Mesenchymal stem cell (in vitro differentiated cells and primary cell): Measurements from ENCODE around the gene KLHL22.
"Not testable (repeated sequence)": the region's sequence is repeated elsewhere in the genome, so short reads cannot be mapped to it uniquely, and the experiment has no call there.

ENCODE experiments used
- DNase-seq: peaks from one replicate; pipeline ENCODE4 v3.0.0-alpha.2; 2013
- H2AFZ ChIP-seq: one replicate; pipeline ENCODE4 v1.6.1; 2013; ENCODE audit warnings: low read depth, mild to moderate bottlenecking, control low read depth, inconsistent platforms, low read length, moderate library complexity
- H2AK5ac ChIP-seq: 2 replicates; pipeline ENCODE4 v1.6.1; 2013; ENCODE audit warnings: low read length, moderate library complexity, mild to moderate bottlenecking, inconsistent platforms; ENCODE audit not compliant: severe bottlenecking
- H2BK120ac ChIP-seq: one replicate; pipeline ENCODE4 v1.6.1; 2013; ENCODE audit warnings: low read depth, mild to moderate bottlenecking, inconsistent platforms, low read length, moderate library complexity
- H2BK12ac ChIP-seq, 2 experiments: one replicate each; pipeline ENCODE4 v1.6.1; 2013; ENCODE audit warnings: inconsistent platforms in 2 of 2, low read length in 2 of 2, mild to moderate bottlenecking in 2 of 2, moderate library complexity in 2 of 2, control low read depth in 1 of 2
- H2BK15ac ChIP-seq: one replicate; pipeline ENCODE4 v1.6.1; 2013; ENCODE audit warnings: mild to moderate bottlenecking, low read depth, inconsistent platforms; ENCODE audit not compliant: poor library complexity, severe bottlenecking
- H2BK5ac ChIP-seq: 2 replicates; pipeline ENCODE4 v1.6.1; 2013; ENCODE audit warnings: low read depth, mild to moderate bottlenecking, low read length, control low read depth, inconsistent platforms; ENCODE audit not compliant: poor library complexity, severe bottlenecking
- H3K14ac ChIP-seq, 2 experiments: one replicate each; pipeline ENCODE4 v1.6.1; 2013; ENCODE audit warnings: inconsistent platforms in 2 of 2, low read length in 2 of 2, control low read depth in 1 of 2, mild to moderate bottlenecking in 1 of 2, moderate library complexity in 1 of 2
- H3K18ac ChIP-seq, 2 experiments: one replicate each; pipeline ENCODE4 v1.6.1; 2013; ENCODE audit warnings: inconsistent platforms in 2 of 2, low read length in 2 of 2, control low read depth in 1 of 2, low read depth in 1 of 2, mild to moderate bottlenecking in 1 of 2
- H3K23ac ChIP-seq, 2 experiments: one replicate each; pipeline ENCODE4 v1.6.1; 2013; ENCODE audit warnings: inconsistent platforms in 2 of 2, low read length in 2 of 2, mild to moderate bottlenecking in 2 of 2, moderate library complexity in 2 of 2, control low read depth in 1 of 2
- H3K27ac ChIP-seq: 2 replicates; pipeline ENCODE4 v1.5.1; 2013; ENCODE audit warnings: mild to moderate bottlenecking, moderate library complexity, low read length, control low read depth, inconsistent platforms; ENCODE audit not compliant: poor library complexity, severe bottlenecking
- H3K27me3 ChIP-seq, 2 experiments: 2 replicates each; pipeline versions ENCODE4 v1.6.1 to v1.7.0; 2013; ENCODE audit warnings: low read length in 2 of 2, mild to moderate bottlenecking in 2 of 2, moderate library complexity in 2 of 2, control low read depth in 1 of 2, inconsistent platforms in 1 of 2; ENCODE audit not compliant: control insufficient read depth in 1 of 2, insufficient read depth in 1 of 2
- H3K36me3 ChIP-seq, 2 experiments: 2 replicates each; pipeline versions ENCODE4 v1.6.1 to v1.7.0; 2013; ENCODE audit warnings: low read length in 2 of 2, control low read depth in 1 of 2, inconsistent platforms in 1 of 2, low read depth in 1 of 2, mild to moderate bottlenecking in 1 of 2; ENCODE audit not compliant: insufficient read depth in 2 of 2, control insufficient read depth in 1 of 2
- H3K4ac ChIP-seq, 2 experiments: one replicate each; pipeline ENCODE4 v1.6.1; 2013; ENCODE audit warnings: inconsistent platforms in 2 of 2, low read length in 2 of 2, mild to moderate bottlenecking in 2 of 2, moderate library complexity in 2 of 2, control low read depth in 1 of 2, low read depth in 1 of 2
- H3K4me1 ChIP-seq: 2 replicates; pipeline ENCODE4 v1.6.1; 2013; ENCODE audit warnings: low read depth, low read length, control low read depth; ENCODE audit not compliant: control insufficient read depth, insufficient read depth
- H3K4me2 ChIP-seq: 2 replicates; pipeline ENCODE4 v1.6.1; 2013; ENCODE audit warnings: low read length, mild to moderate bottlenecking, inconsistent platforms; ENCODE audit not compliant: poor library complexity, severe bottlenecking
- H3K4me3 ChIP-seq, 2 experiments: 2 replicates each; pipeline versions ENCODE4 v1.5.1 to v1.7.0; 2013; ENCODE audit warnings: low read length in 2 of 2, mild to moderate bottlenecking in 2 of 2, control low read depth in 1 of 2, low read depth in 1 of 2; ENCODE audit not compliant: insufficient read depth in 1 of 2
- H3K79me1 ChIP-seq: replicated peaks from 2 replicates; pipeline ENCODE4 v1.6.1; 2013; ENCODE audit warnings: mild to moderate bottlenecking, control low read depth, low read length, inconsistent platforms; ENCODE audit not compliant: poor library complexity, severe bottlenecking
- H3K9ac ChIP-seq: 2 replicates; pipeline ENCODE4 v1.7.0; 2013; ENCODE audit warnings: mild to moderate bottlenecking, low read length, moderate library complexity
- H3K9me3 ChIP-seq: 2 replicates; pipeline ENCODE4 v1.7.0; 2013; ENCODE audit warnings: mild to moderate bottlenecking, low read length; ENCODE audit not compliant: control insufficient read depth
- H4K8ac ChIP-seq: one replicate; pipeline ENCODE4 v1.6.1; 2013; ENCODE audit warnings: inconsistent platforms, mild to moderate bottlenecking, low read length, moderate library complexity
- H4K91ac ChIP-seq: one replicate; pipeline ENCODE4 v1.6.1; 2013; ENCODE audit warnings: mild to moderate bottlenecking, low read length, inconsistent platforms
- WGBS: methylation state at CpG from one replicate; pipeline ENCODE4 v1.1.7; 2013; ENCODE audit warnings: mixed read lengths; 5-methylcytosine and 5-hydroxymethylcytosine counted together

Gene KLHL22

DNA sequence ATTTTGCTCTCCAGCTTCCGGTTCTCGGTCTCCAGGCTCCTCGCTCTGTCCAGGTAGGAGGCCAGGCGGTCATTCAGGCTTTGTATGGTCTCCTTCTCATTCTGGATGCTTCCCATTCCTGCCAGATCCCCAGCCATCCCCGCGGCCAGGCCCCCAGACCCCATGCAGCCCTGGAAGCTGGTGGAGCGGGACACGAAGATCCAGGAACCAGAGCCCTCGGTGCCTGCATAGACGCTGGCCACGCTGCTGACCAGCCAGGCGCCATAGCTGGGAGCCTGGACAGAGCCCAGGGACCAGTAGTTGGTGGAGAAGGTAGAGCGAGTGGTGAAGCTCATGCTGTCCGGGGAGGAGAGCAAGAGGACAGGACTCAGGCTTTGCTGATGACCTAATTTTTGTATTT lies 11.8 kb downstream of the KLHL22 start:
- Histone ChIP-seq H2AK5ac (no peak overlapping the region), H3K27ac (no peak overlapping the region), H3K79me1 (peaks cover 17% of the 10 kb centered on the region), H3K36me3 (peaks cover 25 to 26% of the 10 kb centered on the region in 2 experiments), H3K4ac (no peak overlapping the region), H3K9ac (no peak overlapping the region), H2BK120ac (no peak overlapping the region), H2AFZ (no peak overlapping the region), H2BK12ac (no peak overlapping the region), H3K14ac (no peak overlapping the region), H2BK5ac (no peak overlapping the region), H3K9me3 (no peaks in the 10 kb centered on the region), H4K8ac (no peak overlapping the region), H4K91ac (no peak overlapping the region), H2BK15ac (no peak overlapping the region), H3K18ac (no peak overlapping the region), H3K4me1 (peaks cover 2% of the 10 kb centered on the region), H3K27me3 (no peaks in the 10 kb centered on the region), H3K23ac (no peak overlapping the region), H3K4me3 (no peak overlapping the region), H3K4me2 (no peak overlapping the region)
- DNase-seq: no peak
- WGBS: 95% methylated on average over 14 of the region's 14 CpGs

DNA sequence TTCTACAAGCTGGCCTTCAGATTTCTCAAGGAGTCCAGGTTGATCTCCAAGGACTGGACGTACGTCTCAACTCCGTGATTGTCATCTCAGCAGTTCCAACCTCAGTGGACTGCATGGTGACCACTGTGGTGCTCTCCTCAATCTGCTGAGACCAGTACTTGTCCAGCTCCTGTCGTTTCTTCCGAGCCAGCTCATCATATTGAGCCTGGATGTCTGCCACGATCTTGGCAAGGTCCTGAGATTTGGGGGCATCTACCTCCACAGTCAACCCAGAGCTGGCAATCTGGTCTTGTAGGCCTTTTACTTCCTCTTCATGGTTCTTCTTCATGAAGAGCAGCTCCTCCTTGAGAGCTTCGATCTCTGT lies 12.5 kb downstream of the KLHL22 start:
- not testable (repeated sequence) for H4K91ac ChIP-seq, H3K9me3 ChIP-seq, DNase-seq, H3K27me3 ChIP-seq, H3K4ac ChIP-seq, H2BK120ac ChIP-seq, H3K14ac ChIP-seq, H3K4me3 ChIP-seq, H4K8ac ChIP-seq, H2AK5ac ChIP-seq, H2BK15ac ChIP-seq, H3K4me2 ChIP-seq, H3K9ac ChIP-seq, H3K18ac ChIP-seq, H3K4me1 ChIP-seq, H3K27ac ChIP-seq, H2BK5ac ChIP-seq, H2AFZ ChIP-seq, H3K23ac ChIP-seq, H2BK12ac ChIP-seq
- H3K79me1 ChIP-seq: peaks cover 15% of the 10 kb centered on the region
- peaks cover 20 to 23% of the 10 kb centered on the region in 2 experiments for H3K36me3 ChIP-seq
- WGBS: 98% methylated on average over 7 of the region's 7 CpGs

DNA sequence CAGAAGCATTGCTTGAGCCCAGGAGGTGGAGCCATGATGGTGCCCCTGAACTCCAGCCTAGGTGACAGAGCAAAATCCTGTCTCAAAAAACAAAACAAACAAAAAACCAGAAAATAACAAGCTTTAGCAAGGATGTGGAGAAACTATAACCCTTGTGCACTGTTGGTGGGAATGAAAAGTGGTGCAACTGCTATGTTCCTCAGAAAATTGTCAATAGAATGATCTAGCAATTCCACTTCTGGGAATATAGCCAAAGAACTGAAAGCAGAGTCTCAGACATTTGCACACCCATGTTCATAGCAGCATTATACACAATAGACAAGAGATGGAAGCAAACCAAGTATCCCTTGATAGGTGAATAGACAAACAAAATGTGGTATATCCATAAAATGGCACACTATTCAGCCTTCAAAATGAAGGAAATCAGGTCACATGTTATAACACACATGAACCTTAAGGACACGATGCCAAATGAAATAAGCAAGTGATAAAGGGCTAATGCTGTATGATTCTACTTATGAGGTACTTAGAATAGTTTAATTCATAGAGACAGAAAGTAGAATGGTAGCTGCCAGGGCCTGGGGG lies 15.9 kb downstream of the KLHL22 start:
- H3K27me3 ChIP-seq: no peaks in the 10 kb centered on the region

DNA sequence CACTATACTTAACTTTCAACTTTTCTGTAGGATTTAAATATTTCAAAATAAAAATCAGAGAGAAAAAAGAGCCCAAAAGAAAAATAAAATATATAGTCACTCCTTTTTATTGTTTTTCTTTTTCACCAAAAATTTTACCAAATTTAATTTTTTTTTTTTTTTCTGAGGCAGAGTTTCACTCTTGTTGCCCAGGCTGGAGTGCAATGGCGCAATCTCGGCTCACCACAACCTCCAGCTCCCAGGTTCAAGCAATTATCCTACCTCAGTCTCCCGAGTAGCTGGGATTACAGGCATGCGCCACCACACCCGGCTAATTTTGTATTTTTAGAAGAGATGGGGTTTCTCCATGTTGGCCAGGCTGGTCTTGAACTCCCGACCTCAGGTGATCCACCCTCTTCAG lies 17.5 kb downstream of the KLHL22 start:
- not testable (repeated sequence) for H2BK12ac ChIP-seq, DNase-seq, H2AFZ ChIP-seq, H2BK120ac ChIP-seq, H2BK15ac ChIP-seq, H3K4me3 ChIP-seq, H4K8ac ChIP-seq, H3K9ac ChIP-seq, H3K23ac ChIP-seq, H3K27ac ChIP-seq, H3K14ac ChIP-seq, H2AK5ac ChIP-seq, H3K9me3 ChIP-seq, H3K4me2 ChIP-seq, H3K79me1 ChIP-seq, H3K36me3 ChIP-seq, H3K18ac ChIP-seq, H4K91ac ChIP-seq, H3K4ac ChIP-seq, H3K4me1 ChIP-seq, H2BK5ac ChIP-seq, H3K27me3 ChIP-seq
- no CpG with 5 or more reads among the region's 6 CpGs for WGBS

More for the DNA sequence above, 15.9 kb downstream of the KLHL22 start:
- DNase-seq: no peak
- H4K91ac ChIP-seq: no peak overlapping the region
- H3K18ac ChIP-seq: no peak overlapping the region
- no peak overlapping the region for H2AK5ac ChIP-seq
- H2BK15ac ChIP-seq: no peak overlapping the region
- no peak overlapping the region for H3K4ac ChIP-seq
- H3K36me3 ChIP-seq: peaks cover 13 to 17% of the 10 kb centered on the region in 2 experiments
- H3K9ac ChIP-seq: no peak overlapping the region
- peaks cover 10% of the 10 kb centered on the region for H3K79me1 ChIP-seq
- no peak overlapping the region for H2BK12ac ChIP-seq
- no peak overlapping the region for H4K8ac ChIP-seq
- no peak overlapping the region for H3K14ac ChIP-seq
- H3K27ac ChIP-seq: no peak overlapping the region
- no peak overlapping the region for H2AFZ ChIP-seq
- H2BK120ac ChIP-seq: no peak overlapping the region
- no peak overlapping the region for H2BK5ac ChIP-seq
- H3K9me3 ChIP-seq: no peaks in the 10 kb centered on the region
- 100% methylated on average over 1 of the region's 1 CpG for WGBS
- H3K4me3 ChIP-seq: no peak overlapping the region
- no peak overlapping the region for H3K4me2 ChIP-seq
- peaks cover 2% of the 10 kb centered on the region for H3K4me1 ChIP-seq
- no peak overlapping the region for H3K23ac ChIP-seq
